PFSK-1 (cell line): ENCODE data around the gene UBE2O.

Experiments
- FOXP2 ChIP-seq: optimal IDR thresholded peaks from 2 replicates; pipeline ENCODE3; 2011; ENCODE audit warnings: borderline replicate concordance, control low read depth, inconsistent platforms; ENCODE audit not compliant: insufficient read depth; ENCODE audit errors: extremely low read length, extremely low read depth
- POLR2AphosphoS5 ChIP-seq: IDR thresholded peaks from 2 replicates; pipeline ENCODE4 v1.6.1; 2012; ENCODE audit warnings: low read depth, mild to moderate bottlenecking, control low read depth, low read length, moderate library complexity
- SIN3A ChIP-seq: IDR thresholded peaks from 2 replicates; pipeline ENCODE4 v1.6.1; 2012; ENCODE audit warnings: mild to moderate bottlenecking, low read length, moderate library complexity, borderline replicate concordance; ENCODE audit not compliant: insufficient read depth
- TAF1 ChIP-seq: IDR thresholded peaks from 2 replicates; pipeline ENCODE4 v1.6.1; 2012; ENCODE audit warnings: low read length, control low read depth, borderline replicate concordance; ENCODE audit not compliant: insufficient read depth
- TF ChIP-seq, protein P1 (sequence below), 2 experiments: IDR thresholded peaks; 2 replicates each; pipeline versions ENCODE4 v1.6.1 to v1.8.0; 2011 to 2012; ENCODE audit warnings: low read depth in 2 of 2, low read length in 2 of 2, control low read depth in 1 of 2, inconsistent platforms in 1 of 2, mild to moderate bottlenecking in 1 of 2, moderate library complexity in 1 of 2; ENCODE audit not compliant: insufficient read depth in 1 of 2

UBE2O gene

DNA sequence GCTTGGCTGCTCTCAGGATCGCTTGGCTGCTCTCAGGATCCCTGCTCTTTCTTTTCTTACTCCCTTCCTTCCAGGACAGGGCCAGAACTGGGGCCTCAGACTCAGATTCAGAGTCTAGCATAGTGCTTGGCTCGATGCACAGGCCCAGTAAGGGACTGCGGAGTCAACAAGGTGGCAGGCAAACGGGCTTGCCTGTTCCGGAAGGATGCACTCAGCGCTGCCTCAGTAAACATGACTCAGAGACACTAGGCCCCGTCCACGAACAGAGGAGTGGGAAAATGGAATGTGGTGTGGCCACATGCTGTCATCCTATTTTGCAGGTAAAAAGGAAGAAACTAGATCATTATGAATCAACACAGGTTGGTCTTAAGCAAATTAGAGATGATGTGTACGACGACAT lies 58.8 kb downstream of the UBE2O start:
- TF ChIP-seq, protein P1, sequence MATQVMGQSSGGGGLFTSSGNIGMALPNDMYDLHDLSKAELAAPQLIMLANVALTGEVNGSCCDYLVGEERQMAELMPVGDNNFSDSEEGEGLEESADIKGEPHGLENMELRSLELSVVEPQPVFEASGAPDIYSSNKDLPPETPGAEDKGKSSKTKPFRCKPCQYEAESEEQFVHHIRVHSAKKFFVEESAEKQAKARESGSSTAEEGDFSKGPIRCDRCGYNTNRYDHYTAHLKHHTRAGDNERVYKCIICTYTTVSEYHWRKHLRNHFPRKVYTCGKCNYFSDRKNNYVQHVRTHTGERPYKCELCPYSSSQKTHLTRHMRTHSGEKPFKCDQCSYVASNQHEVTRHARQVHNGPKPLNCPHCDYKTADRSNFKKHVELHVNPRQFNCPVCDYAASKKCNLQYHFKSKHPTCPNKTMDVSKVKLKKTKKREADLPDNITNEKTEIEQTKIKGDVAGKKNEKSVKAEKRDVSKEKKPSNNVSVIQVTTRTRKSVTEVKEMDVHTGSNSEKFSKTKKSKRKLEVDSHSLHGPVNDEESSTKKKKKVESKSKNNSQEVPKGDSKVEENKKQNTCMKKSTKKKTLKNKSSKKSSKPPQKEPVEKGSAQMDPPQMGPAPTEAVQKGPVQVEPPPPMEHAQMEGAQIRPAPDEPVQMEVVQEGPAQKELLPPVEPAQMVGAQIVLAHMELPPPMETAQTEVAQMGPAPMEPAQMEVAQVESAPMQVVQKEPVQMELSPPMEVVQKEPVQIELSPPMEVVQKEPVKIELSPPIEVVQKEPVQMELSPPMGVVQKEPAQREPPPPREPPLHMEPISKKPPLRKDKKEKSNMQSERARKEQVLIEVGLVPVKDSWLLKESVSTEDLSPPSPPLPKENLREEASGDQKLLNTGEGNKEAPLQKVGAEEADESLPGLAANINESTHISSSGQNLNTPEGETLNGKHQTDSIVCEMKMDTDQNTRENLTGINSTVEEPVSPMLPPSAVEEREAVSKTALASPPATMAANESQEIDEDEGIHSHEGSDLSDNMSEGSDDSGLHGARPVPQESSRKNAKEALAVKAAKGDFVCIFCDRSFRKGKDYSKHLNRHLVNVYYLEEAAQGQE (IDR thresholded peaks at IDR 0.05; ENCODE audit: insufficient read depth in 1 of 2, low read depth in 2 of 2, low read length in 2 of 2): no peak
- TF ChIP-seq FOXP2: no peak
- no peak for TF ChIP-seq TAF1
- no peak for TF ChIP-seq SIN3A
- TF ChIP-seq POLR2AphosphoS5: no peak

DNA sequence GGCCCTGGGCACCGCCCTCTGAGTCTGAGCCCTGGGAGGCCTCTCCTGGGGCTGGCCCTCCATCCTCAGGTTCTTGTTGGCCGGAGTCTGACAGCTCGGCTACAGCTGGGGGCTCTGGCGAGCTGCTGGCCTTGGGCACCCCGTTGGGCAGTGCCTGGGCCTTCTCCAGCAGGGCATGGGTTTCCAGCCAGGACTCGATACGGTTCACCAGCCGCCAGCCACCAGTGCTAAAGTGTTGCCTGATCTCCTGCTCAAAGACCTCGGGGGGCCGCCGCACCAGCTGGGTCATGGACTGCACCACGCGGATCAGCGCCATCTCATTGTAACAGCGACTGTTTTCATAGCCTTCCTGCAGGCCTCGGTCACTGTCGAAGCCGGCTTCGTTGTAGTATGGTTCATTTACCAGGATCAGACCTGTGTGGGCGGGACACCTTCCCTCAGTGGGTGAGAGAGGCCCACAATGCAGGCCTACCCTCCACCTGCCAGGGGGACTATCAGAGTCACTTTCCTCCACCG lies 61.7 kb downstream of the UBE2O start:
- TF ChIP-seq, protein P1 (IDR thresholded peaks at IDR 0.05; ENCODE audit: insufficient read depth in 1 of 2, low read depth in 2 of 2, low read length in 2 of 2): no peak
- TF ChIP-seq TAF1: no peak
- no peak for TF ChIP-seq FOXP2
- no peak for TF ChIP-seq POLR2AphosphoS5
- TF ChIP-seq SIN3A: no peak

DNA sequence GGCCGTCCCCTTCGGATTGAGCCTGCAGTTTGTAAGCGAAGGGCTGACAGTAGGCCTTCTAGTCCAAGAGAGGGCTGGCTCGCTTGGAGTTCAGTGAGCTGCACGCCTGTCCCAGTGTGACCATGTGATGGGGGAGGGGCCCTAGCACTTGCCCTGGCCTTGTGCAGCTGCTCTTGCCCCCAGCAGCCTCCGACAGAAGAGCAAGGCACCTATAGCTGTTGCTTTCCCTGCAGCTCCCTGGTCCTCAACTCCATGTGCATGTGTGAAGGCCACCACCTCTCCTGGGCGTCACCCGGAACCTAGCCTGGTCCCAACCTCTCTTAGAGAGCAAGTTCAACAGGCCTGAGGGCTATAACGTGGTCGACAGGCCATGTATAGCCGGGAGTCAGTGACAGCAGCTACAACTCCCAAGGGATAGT lies 62.9 kb downstream of the UBE2O start:
- TF ChIP-seq POLR2AphosphoS5: no peak
- no peak for TF ChIP-seq SIN3A
- TF ChIP-seq FOXP2: no peak
- TF ChIP-seq, protein P1 (IDR thresholded peaks at IDR 0.05; ENCODE audit: insufficient read depth in 1 of 2, low read depth in 2 of 2, low read length in 2 of 2): no peak
- TF ChIP-seq TAF1: no peak

DNA sequence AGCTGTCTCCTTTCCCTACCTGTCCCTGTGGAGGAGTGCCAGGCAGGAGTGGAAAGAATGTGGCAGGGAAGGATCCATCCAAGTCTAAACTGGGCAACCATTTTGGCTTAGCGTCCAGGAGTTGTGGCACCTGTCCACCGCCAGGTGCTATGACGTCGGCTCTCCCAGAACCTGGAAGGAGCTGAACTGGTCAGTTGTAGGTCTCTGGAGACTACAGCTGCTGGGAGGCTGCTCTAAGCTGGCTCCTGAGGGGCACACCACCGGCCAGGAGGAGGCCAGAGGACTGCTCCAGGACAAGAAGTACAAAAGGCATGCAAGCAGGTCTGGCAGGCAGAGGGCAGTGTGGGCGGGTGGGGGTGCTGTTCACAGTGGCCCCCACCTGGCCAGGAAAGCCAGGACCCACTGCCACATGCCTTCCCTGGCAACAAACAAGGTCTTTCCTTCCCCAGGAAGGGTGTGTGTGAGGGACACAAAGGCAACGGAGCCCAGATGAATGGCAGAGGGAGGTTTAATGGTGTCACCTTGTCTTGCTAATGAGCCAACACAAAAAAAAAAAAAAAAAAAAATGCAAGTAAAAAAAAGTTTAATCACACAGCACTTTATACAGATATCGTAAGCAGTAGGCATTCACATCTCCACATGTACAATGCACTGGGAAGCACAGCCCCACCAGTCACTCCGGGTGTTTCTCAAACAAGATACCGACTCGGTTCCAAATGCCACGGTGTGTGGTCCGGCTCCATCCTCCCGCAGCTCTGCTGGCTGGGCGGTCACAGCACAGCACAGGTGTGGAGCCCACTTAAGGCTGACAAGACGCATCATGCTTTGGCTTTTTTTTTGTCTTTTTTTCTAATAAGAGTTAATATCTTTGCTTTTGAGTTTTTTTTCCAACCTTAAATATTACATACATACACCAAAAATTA lies 63.7 kb downstream of the UBE2O start:
- TF ChIP-seq FOXP2 (no peak), SIN3A (no peak), TAF1 (no peak), POLR2AphosphoS5 (no peak)
- TF ChIP-seq, protein P1 (IDR thresholded peaks at IDR 0.05; ENCODE audit: insufficient read depth in 1 of 2, low read depth in 2 of 2, low read length in 2 of 2): no peak
